GM03348 (cell line): ENCODE results near the gene PRKCA.
"Not testable (repeated sequence)": the region's sequence is repeated elsewhere in the genome, so short reads cannot be mapped to it uniquely, and the experiment has no call there.

ENCODE experiments used
- DNase-seq: peaks from one replicate; pipeline ENCODE4 v3.0.0; 2012; ENCODE audit warnings: low spot score

The PRKCA gene

DNA sequence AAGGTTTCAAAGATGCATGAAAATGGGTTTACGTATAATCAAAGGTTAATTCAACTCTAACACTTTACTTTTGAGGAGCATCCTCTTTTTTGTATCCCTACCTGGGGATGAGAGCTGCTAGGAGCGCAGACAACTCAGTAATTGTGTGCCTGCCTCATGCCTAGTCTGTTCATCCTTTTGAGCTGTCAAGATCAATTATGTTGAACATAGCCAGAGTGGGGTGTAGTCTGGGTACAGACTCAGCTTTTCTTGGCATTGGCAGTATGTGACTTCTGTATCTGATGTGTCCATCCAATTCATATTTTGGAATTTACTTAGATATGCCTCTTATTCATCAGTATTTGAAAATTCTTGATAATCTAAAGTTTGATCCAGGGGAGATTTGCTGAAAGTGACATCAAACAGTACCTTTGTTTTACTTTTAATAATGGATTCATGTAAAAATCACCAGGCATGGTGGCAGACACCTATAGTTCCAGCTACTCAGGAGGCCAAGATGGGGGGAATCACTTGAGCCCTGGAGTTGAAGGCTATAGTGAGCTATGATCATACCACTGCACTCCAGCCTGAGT lies 24.1 kb downstream of the PRKCA start:
- DNase-seq, result no peak

DNA sequence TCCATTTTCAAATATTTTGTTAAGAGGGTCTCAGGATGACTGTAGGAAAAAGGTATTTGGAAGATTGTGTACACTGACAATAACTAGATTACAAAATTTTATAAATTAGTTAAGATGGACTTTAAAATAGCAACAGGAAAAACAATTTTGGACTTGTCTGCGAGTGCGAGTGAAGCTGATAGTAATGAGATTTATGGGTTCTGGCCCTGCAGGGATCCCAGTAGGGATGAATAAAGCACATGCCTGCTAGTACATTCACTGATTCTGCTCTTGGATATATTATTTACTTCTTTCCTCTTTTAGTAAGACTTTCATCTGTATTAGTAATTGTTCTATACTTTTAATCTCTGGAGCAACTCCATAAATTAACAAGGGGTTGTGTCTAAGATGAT lies 28.2 kb downstream of the PRKCA start:
- no peak for DNase-seq

DNA sequence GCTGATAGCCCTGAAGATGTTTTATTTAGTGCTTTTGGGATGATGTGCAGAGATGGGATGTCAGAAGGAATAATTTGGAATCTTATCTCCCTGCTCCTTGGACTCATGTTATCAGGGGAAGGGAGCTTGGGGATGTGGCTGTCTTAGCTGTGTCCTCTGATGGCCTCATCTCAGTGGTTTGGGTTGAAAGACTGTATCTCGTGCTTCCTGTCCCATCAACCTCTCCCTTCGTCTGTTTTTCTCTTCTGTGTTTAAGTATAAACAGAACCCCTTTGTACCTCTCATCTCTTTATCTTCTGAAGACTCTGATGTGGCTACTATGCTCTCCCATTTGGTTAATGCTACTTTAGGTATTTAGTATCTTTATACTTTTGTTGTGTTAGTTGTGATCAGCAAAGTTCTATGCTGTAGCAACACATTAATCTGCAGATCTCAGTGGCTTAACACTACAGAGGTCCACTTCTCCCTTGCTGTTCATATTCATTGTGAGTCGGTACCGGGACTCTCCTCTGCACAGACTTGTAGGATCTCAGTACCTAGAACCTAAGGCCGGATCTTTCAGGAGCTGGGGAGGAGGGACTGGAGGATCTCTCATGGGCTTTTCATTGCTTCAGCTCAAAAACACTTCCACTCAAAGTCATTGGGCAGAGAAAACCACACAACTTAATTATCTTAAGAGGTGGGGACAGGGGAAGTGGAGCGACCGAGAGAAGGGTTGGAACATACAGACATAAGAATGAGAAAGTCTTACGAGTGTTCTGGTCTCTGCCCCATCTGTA lies 28.8 kb downstream of the PRKCA start:
- DNase-seq, result no peak

DNA sequence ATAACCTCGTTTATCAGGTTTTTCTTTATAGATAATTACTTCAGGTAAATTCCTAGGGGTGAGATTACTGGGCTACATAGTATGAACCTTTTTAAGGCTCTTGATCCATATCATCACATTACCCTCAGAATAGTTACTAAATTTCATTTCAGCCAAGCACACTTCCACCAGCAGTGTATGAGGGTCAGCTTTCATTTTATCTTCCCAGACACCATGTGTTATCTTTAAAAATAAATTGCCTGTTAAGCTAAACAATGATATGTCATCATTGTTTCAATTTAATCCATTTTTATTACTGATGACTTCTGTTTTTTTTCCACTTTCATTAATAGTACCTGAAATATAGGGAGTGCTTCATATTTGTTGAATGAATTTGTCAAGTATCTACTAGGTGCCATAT lies 33.4 kb downstream of the PRKCA start:
- no peak for DNase-seq

DNA sequence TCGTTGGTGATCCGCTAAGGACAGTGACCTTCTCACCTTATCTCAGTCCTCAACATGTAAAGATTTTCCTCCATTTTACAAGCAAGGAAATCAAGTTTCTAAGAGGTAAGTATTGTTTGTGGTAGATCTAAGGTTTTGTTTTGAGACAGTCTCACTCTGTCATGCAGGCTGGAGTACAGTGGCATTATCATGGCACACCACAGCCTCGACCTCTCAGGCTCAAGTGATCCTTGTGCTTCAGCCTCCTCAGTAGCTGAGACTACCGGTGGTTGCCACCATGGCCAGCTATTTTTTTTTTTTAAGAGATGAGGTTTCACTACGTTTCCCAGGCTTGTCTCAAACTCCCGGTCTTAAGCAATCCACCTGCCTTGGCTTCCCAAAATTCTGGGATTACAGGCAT lies 34.9 kb downstream of the PRKCA start:
- DNase-seq, result no peak

DNA sequence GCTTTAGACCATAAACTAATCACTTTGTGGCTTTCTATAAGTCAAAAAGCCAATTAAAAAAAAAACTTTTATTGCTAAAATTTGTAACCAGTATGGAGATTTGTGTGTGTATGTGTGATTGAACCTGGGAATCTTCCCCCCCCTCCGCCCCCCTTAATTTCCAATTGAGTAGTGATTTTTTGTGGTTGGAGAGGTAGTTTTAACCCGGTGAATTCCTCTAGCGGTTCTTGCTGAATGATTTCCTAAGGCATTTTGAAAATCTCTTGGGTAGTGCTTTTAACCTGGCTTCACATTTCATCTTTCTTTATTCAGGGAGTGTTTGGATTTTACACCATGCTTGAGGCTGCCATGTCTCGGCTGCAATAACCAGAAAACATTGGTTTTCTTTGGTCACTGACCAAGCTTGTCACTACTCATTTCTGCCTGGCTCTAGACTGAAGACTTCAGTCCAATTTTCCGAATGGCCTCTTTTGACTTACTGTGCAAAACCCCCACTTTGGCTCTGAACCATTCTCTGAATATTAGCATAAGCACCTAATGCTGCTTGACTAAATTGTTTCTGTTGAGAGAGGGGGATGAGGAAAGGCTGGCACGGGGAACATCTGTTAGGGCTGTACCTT lies 35.6 kb downstream of the PRKCA start:
- DNase-seq, result no peak

DNA sequence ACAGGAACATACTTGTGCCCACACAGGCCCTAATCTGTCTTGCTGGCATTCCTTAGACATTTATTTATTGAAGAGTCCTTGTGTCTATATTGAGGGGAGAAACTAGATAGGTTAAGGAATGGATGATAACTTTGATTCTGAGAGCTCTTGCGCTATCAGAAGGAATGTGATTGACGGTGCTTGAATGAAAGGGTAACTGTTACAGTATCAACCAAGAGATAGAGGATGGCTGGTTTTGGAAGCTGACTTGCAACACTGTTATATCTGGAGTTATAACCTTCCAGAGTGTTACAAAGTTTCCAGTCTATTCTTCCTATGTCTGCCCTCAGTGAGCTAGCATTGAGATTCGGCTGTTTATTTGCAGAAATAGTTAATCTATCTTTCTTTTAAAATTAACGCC lies 36.5 kb downstream of the PRKCA start:
- no peak for DNase-seq

DNA sequence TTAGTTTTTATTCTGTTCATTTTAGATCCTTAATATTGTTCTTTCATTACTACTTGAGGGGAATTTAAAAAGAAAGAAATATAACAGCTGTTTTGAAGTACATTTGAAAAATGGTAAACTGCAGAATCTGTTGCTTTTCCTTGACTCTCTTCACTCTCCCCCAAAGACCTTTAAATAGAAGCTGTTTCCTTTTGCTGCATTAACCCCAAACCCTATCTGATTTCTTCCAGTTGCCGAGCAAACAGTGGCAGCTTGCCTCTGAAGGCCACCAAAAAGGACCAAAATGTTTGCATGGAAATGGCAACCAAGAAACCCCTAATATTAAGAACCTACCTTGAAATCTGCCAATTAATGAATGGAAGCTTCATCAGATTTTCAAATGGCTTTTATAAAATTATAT lies 37.1 kb downstream of the PRKCA start:
- no peak for DNase-seq

DNA sequence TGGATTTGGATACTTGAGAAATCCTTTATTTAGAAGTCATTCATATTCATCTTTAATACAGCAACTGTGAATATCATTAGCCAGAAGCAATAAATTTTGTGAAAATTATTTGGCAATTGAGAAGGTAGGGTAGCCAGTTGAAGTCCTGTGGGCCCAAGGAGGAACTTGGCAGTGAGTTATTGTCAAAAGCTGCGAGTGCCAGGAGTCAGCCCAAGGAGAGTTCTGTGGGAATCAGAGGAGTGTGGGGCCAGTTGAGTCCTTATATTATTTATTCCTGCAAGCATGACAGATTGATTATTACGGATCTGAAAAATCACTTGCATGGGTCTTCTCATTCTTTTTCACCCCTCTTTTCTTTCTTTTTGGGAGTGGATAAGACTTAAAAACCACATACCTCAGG lies 38.3 kb downstream of the PRKCA start:
- DNase-seq, result no peak

DNA sequence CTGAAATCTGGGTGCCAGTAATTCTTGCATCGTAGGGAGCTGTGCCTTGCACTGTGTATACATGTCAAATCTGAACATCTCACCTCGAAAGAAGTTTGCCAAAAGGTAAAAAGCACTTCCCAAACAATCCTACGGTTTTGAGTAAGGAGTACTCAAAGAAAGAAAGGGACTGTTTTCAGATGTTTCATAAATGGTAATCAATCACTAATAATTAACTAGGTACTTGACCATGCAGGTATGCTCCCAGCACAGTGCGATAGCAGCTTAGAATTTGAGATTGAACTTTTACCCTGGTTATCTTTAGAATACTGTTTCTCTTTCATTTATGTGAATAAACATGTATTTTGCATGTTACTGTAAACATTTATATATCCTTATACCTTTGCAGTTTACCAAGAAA lies 39.0 kb downstream of the PRKCA start:
- DNase-seq, result no peak

DNA sequence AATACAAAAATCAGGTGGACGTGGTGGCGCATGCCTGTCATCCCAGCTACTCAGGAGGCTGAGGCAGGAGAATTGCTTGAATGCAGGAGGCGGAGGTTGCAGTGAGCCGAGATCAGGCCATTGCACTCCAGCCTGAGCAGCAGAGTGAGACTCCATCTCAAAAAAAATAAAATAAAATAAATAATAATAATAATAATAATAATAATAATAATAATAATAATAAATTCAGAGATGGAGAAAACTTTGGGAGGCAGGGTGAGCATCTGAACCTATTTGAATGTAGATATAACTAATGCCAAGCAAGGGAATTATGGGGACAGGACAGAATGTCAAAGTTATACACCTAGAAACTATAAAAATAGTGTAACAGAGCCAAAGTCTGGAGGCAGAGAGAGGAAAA lies 39.9 kb downstream of the PRKCA start:
- not testable (repeated sequence) for DNase-seq

DNA sequence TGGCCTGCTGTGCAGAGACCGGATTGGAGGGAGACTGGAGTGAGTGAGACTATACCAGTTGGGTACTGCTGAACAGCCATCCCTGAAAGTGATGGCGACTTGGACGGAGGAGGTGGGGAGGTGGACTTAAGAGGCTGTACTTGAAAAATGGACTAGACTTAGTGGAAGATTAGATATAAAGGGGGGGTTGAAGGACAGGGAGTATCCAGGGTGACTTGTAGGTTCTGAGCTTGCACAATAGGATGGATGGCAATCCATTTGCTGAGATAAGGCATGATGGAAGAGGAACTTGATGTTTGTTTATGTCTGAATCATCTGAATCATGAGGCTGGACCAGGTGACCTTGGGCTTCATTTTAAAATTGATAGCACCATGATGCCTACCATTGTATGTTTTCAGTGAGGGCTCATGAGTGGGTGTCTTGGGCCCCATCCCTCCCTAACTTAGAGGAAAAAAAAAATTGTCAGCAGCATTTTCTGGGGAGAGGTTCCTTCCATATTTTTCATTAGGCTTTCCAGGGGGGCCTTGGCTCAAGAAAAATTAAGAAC lies 41.2 kb downstream of the PRKCA start:
- no peak for DNase-seq

DNA sequence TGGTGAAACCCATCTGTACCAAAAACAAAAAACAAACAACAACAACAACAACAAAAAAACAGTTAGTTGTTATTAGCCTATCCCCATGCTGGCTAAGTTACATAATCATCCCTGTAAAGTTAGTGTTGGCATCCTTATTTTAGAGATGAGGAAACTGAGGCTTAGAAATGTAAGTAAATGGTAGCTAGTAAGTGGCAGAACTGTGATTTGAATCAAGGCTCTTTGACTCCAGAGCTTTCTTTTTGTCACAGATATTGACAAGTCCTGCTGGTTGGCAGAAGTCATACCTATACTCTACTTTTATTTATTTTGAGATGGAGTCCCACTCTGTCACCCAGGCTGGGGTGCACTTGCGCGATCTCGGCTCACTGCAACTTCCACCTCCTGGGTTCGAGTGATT lies 42.1 kb downstream of the PRKCA start:
- DNase-seq, result no peak

DNA sequence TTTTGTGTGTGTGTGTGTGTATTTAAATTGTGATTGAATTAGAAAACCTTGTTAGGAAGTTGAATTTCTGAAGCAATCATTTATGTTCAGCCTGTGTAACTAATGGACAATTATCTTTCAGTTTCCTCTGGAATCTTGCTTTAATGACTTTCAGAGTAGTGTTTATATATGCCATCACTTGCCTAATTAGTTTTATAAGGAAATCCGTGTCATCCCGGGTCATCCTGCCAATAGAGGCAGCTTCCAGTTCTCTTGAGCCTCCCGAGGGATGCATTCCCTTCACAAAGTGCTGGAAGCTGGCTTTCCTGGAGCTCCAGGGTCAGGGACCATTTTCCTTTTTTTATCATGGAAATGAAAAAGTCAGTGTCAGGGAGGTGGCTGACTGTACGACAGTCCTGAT lies 42.9 kb downstream of the PRKCA start:
- DNase-seq, result no peak

DNA sequence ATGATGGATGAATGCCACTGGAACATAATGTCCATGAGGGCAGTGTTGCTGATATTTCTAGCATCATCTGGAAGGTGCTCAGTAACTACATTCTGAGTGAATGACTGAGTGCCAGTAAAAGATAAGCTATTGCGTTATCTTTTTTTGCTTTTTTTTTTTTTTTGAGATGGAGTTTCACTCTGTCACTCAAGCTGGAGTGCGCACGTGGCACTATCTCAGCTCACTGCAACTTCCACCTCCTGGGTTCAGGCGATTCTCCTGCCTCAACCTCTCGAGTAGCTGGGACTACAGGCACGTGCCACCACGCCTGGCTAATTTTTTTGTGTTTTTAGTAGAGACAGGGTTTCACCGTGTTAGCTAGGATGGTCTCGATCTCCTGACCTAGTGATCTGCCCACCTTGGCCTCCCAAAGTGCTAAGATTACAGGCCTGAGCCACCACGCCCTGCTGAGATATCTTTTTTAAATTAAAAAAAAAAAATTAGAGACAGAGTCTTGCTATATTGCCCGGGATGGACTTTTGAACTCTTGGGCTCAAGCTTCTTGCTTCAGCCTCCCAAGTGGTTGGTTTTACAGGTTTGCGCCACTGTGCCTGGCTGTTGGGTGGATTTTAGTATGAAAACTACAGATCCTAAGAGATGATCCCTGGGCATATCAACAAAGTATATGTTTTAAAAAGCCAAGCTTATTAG lies 43.7 kb downstream of the PRKCA start:
- DNase-seq, result not testable (repeated sequence)

DNA sequence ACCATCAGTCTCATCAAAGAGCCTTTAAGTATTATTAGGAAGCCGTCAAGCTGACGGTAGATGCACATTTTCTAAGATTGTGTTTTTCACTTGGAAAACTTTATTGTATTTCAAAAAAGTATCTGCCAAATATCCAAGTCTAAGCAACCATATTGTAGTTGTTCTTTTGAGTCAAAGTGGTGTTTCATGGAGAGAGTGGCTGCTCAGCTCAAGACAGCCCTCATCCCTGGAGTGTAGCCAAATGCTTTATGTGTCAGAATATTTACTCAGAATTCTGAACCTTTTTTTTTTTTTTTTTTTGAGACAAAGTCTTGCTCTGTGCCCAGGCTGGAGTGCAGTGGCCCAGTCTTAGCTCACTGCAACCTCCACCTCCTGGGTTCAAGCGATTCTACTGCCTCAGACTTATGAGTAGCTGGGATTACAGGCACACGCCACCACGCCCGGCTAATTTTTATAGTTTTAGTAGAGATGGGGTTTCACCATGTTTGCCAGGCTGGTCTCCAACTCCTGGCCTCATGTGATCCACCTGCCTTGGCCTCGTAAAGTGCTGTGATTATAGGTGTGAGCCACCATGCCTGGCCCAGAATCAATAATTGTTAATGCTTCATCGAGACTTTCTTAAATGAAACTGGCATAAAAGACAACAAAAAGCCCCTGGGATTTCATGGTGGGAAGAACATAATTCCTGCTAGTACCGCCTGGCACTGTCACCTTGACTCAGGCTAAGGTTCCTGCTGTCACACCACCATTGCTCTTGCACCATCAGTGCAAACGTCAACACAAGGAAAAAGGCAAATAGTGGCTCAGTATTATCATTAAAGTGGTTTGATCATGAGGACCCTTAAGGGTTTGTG lies 45.5 kb downstream of the PRKCA start:
- DNase-seq, result no peak

DNA sequence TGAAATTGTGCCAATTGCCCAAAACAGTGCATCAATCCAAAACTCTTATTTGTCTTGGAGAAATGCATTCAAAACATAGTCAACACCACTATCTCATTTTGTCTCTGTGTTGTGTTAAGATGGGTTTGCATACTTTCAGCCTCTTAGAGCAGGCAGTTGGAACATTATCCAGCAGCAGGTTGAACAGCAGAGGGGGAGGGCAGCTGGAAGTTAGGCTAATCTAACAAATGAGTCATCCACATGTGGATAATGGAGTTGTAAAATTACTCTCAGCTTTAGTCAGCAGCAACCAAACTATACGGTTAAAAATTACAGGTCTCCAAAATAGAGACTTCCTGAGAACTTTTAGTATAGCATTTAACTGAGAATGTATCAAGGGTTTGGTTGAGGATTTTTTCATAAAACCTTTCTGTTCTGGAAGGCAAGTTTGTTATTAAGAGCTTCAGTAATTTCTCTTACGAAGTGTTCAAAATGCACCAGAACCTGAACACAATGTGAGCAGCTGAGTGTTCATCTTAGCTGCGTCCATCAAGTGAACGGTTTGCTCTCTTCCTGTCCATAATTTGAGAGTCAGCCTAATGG lies 46.3 kb downstream of the PRKCA start:
- DNase-seq, result peak; percentile 79

DNA sequence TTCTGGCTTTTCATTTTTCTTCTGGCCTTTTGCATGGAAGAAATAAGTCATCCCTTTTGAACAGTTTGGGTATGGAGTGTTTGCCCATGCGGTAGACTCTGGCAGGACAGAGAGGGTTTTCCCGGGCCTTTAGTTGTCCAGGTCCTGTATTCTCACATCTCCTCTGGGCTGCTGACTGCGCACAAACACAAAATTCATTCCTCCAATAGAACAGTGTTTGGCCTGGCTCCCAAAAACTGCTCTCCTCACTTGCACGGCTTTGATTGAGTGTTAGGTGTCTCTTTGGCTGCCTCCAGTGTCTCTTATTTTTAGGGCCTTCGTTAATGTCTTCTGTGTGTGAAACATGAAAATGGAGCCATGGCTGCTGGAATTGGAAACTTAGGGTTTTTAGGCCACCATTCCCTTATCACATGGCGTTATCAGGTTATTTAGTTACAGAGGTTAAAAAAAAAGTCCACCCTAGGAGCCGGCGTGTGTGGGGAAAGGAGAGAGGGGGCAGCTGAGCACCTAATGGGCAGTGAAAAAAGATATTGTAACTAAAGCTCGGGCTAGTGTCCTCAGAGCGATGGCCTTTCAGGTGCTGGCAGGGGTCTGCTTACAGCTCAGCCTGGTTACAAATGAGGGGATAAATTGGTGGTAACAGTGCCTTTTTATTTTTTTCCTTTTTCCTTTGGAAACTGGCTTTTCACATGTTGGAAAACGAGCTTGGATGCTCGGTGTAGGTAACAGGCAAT lies 47.3 kb downstream of the PRKCA start:
- no peak for DNase-seq

DNA sequence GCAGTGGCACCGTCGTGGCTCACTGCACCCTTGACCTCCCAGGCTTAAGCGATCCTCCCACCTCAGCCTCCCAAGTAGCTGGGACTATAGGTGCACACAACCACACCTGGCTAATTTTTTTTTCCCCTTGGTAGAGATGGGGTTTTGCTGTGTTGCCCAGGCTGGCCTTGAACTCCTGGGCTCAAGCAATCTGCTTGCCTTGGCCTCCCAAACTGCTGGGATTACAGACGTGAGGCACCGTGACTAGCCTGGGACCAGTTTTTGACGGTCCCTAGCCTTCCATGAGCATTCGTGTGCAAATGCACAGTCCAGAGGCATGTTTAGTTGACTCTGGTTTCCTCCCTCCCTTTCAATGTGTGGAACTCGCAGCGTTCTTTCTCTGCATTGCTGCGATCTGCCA lies 48.2 kb downstream of the PRKCA start:
- not testable (repeated sequence) for DNase-seq

DNA sequence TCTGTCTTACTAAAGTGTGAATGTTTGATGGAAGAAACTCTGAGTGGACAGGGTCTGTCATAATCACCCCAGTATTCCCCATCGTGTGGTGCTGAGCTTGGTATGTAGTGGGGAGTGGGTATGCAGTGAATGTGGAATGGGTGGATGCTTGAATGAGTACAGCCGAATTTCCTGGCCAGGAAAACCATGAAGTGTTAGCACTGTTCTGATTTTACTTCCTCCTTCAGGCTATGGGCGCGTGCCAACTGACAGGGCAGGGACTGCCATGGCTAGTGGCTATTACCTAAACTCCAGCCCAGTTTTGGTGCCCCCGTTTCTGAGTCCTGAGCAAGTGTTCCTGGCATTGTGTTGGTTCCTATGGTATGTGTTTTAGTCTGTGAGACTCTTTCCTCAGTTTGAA lies 48.6 kb downstream of the PRKCA start:
- DNase-seq, result no peak

DNA sequence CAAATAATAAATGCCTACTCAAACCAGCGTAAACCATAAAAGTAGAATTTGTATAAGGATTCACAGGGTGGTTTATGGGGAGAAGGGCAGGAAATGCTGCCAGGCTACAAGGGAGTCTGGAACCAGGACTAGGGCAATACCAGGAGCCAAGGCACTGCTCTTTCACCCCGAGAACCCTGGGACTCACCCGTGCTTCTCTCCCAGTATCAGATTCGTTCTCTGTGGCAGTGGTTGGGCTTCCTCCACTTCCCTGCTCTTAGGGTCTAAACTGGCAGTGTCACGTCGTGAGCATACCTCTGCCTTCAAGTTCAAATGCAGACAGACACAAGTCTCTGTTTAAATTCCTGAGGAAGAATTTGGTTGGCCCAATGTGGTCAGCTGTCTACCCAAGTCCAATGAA lies 49.3 kb downstream of the PRKCA start:
- DNase-seq, result no peak
